Keratinocyte (primary cell): ENCODE results near the gene MAGI3.

Experiments
- CTCF ChIP-seq, 3 experiments: IDR thresholded peaks in 1 of 3; conservative IDR thresholded peaks in 1 of 3; optimal IDR thresholded peaks in 1 of 3; 2 replicates in 2 of 3; 3 replicates in 1 of 3; pipeline versions ENCODE3 to v1.5.1; 2011; ENCODE audit warnings: low read length in 3 of 3, mild to moderate bottlenecking in 3 of 3, moderate library complexity in 2 of 3, control low read depth in 1 of 3, inconsistent platforms in 1 of 3; ENCODE audit not compliant: insufficient read depth in 2 of 3; ENCODE audit errors: extremely low read depth in 1 of 3
- EZH2 ChIP-seq: IDR thresholded peaks from one replicate; pipeline ENCODE4 v1.6.1; 2012; ENCODE audit warnings: inconsistent platforms, mild to moderate bottlenecking, low read length, moderate library complexity

GRCh38 chr1:113452921-113453770 lies 62.8 kb downstream of the MAGI3 start:
- TF ChIP-seq EZH2, result no peak
- peak in 2 of 3 experiments; percentile 56 to 66 for TF ChIP-seq CTCF (optimal IDR thresholded peaks at IDR 0.05 in 1 of 3, IDR thresholded peaks at IDR 0.05 in 1 of 3, conservative IDR thresholded peaks at IDR 0.05 in 1 of 3; ENCODE audit: extremely low read depth in 1 of 3, insufficient read depth in 2 of 3, low read length in 3 of 3)
